Tibial nerve (tissue), 4 donors: ENCODE measurements around the gene RMND5A. TPM values are rescaled to one million over a fixed set of nuclear protein-coding genes. Genes with fewer than 3 reads are reported as not detected.
"Not testable (repeated sequence)": the region's sequence is repeated elsewhere in the genome, so short reads cannot be mapped to it uniquely, and the experiment has no call there.

Experiments used
- DNase-seq, 2 donors: peaks; one replicate each; pipeline ENCODE4 v3.0.0-alpha.2; 2019; ENCODE audit warnings: low spot score in 2 of 2
- H3K27ac ChIP-seq, 4 donors: fragments of 200-600 bp; sonication (generic) in 3 of 4; one replicate each; pipeline ENCODE4 v1.5.1; 2017 to 2019; ENCODE audit warnings: mild to moderate bottlenecking in 1 of 4
- H3K27me3 ChIP-seq, 2 donors: fragments of 200-600 bp; sonication (generic) in 1 of 2; one replicate each; pipeline versions ENCODE4 v1.5.1 to v1.6.0; 2017 to 2019
- H3K36me3 ChIP-seq, 3 donors: fragments of 200-600 bp; sonication (generic); one replicate each; pipeline ENCODE4 v1.5.1; 2018 to 2019
- H3K4me1 ChIP-seq, 4 donors: fragments of 200-600 bp; sonication (generic) in 3 of 4; one replicate each; pipeline ENCODE4 v1.5.1; 2017 to 2019
- H3K4me3 ChIP-seq, 4 donors: fragments of 200-600 bp; sonication (generic) in 3 of 4; one replicate each; pipeline ENCODE4 v1.5.1; 2017 to 2019; ENCODE audit warnings: mild to moderate bottlenecking in 1 of 4, moderate library complexity in 1 of 4
- H3K9me3 ChIP-seq, 4 donors: fragments of 200-600 bp; sonication (generic) in 3 of 4; one replicate each; pipeline ENCODE4 v1.5.1; 2017 to 2019
- EP300 ChIP-seq, 2 donors: sonication (generic); formaldehyde crosslinking; IDR thresholded peaks; one replicate each; pipeline ENCODE4 v1.6.1; 2017; ENCODE audit warnings: antibody characterized with exemption in 2 of 2, mild to moderate bottlenecking in 1 of 2
- POLR2A ChIP-seq, 2 donors: fragments of 450-650 bp; IDR thresholded peaks; one replicate each; pipeline ENCODE4 v1.6.1; 2017; ENCODE audit warnings: antibody characterized with exemption in 2 of 2, mild to moderate bottlenecking in 2 of 2, moderate library complexity in 2 of 2
- WGBS, 2 donors: methylation state at CpG; one replicate each; pipeline ENCODE4 v1.1.5; 2018; 5-methylcytosine and 5-hydroxymethylcytosine counted together
- total RNA-seq, 4 donors: library from RNA; depleted of rRNA; stranded (reverse); fragments of >200 nt; gene quantifications; one replicate each; pipeline ENCODE4 v1.1.0, GENCODE V29; 2016
- TF ChIP-seq, protein P1 (sequence below), 5 experiments: fragments of 200-600 bp in 3 of 5; fragments of 450-650 bp in 2 of 5; sonication (generic) in 3 of 5; IDR thresholded peaks; one replicate each; pipeline ENCODE4 v1.5.1; 2016 to 2019; ENCODE audit warnings: antibody characterized with exemption in 5 of 5, mild to moderate bottlenecking in 3 of 5, moderate library complexity in 2 of 5

RMND5A gene, protein sequence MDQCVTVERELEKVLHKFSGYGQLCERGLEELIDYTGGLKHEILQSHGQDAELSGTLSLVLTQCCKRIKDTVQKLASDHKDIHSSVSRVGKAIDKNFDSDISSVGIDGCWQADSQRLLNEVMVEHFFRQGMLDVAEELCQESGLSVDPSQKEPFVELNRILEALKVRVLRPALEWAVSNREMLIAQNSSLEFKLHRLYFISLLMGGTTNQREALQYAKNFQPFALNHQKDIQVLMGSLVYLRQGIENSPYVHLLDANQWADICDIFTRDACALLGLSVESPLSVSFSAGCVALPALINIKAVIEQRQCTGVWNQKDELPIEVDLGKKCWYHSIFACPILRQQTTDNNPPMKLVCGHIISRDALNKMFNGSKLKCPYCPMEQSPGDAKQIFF
- total RNA-seq: 10 to 100 TPM; 40.5 to 59.9 (median 48.5) TPM

DNA sequence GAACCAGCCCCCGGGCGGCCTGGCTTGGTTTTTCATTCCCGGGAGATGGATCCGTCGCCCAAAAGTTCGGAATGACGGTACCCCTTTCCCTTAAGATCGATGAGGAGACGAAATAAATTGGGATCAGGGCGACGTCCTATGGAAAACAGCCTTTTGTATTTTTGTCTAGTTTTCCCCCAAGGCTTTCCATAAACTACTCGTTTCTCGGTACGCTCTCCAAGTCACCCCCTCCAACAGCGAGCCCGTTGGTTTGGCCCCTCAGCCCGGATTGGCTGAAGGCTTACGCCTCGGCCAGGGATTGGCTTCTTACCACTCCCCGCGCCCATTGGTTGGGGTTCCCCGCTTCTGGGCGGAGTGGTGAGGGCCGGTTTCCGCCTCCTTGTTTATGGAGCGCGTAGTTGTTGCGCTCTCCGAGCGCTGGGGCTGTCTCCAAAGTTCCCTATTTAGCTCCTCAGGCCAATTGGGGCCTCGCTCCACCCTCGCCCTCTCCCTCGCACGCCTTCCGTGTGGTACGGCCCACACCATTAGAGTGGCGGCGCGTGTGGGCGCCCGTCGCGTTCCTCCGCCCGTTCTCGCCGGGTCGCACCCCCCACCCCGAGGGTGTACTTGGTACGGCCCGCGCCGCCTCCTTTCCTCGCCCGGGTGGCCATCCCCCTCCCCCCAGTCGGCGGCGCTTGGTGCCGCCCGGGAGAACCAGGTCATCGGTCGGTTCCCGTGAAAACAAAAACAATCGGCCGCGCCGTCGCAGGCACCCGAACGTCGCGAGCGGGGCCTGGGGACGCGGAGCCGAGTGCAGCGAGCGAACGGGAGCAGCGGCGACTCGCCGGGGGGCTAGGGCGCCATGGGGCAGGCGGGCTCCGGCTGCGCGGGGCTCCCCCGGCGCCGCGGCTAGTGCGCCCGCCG is at the start of gene RMND5A:
Gene RMND5A, plus strand, starts transcription at position 655 of the 903 bp plus-strand sequence. CDS start 377 bp downstream, outside the sequence.
- WGBS, 2 donors: 1% methylated on average over 18 to 22 of the region's 95 CpGs

DNA sequence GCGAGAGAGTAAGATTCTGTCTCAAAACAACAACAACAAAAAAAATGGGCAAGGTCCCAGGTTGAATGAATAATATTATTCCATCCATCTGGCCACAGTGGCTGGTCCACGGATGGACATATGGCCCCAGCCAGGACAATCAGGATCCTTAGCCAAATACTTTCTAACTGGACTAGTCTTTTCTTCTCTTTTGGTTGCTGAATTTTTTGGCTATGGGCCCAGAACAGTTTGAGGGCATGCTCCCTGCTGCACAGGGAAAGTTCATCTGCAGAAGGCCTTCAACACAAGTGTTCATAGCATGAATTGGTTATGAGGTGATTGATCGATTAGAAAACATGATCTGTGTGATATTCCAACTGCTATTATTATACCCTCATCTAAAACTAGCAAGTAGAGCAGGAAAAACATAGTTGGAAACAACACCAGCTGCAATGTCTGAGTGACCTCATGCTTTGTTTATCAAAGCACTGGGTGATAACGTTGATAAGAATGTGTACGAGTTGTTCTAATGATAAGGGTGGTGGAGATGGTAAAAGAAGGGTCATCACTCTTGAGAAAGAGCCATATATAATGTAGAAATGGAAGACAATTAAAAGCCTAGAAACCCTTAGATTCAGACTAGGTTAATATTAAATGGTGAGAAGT is 48.6 kb upstream of the RMND5A start:
- Histone ChIP-seq H3K36me3 (no peaks in the 10 kb centered on the region), H3K4me3 (no peak overlapping the region), H3K4me1 (peaks cover 0 to 10% (median 5%) of the 10 kb centered on the region in 4 donors), H3K27ac (peak overlapping the region in 1 of 4 donors; percentile 0), H3K9me3 (no peaks in the 10 kb centered on the region), H3K27me3 (no peaks in the 10 kb centered on the region)
- DNase-seq: peak in 1 of 2 donors; percentile 15
- no peak for TF ChIP-seq EP300 (IDR thresholded peaks at IDR 0.05)
- TF ChIP-seq, protein P1, sequence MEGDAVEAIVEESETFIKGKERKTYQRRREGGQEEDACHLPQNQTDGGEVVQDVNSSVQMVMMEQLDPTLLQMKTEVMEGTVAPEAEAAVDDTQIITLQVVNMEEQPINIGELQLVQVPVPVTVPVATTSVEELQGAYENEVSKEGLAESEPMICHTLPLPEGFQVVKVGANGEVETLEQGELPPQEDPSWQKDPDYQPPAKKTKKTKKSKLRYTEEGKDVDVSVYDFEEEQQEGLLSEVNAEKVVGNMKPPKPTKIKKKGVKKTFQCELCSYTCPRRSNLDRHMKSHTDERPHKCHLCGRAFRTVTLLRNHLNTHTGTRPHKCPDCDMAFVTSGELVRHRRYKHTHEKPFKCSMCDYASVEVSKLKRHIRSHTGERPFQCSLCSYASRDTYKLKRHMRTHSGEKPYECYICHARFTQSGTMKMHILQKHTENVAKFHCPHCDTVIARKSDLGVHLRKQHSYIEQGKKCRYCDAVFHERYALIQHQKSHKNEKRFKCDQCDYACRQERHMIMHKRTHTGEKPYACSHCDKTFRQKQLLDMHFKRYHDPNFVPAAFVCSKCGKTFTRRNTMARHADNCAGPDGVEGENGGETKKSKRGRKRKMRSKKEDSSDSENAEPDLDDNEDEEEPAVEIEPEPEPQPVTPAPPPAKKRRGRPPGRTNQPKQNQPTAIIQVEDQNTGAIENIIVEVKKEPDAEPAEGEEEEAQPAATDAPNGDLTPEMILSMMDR (IDR thresholded peaks at IDR 0.05): no peak
- TF ChIP-seq POLR2A (IDR thresholded peaks at IDR 0.05): no peak
- 21 to 27% methylated on average over 5 of the region's 5 CpGs for WGBS, 2 donors

More for the DNA sequence above, at the start of gene RMND5A:
- not testable (repeated sequence) for H3K9me3 ChIP-seq, H3K4me1 ChIP-seq, H3K27me3 ChIP-seq, H3K36me3 ChIP-seq
- TF ChIP-seq POLR2A (IDR thresholded peaks at IDR 0.05) (peak; percentile 46 to 81), EP300 (IDR thresholded peaks at IDR 0.05) (peak in 1 of 2 donors; percentile 75)
- TF ChIP-seq, protein P1 (IDR thresholded peaks at IDR 0.05): peak in 1 of 5 experiments; percentile 22
- peak; percentile 79 for DNase-seq
- Histone ChIP-seq H3K27ac (peak within 1 kb of the TSS; percentile 75 to 92 (median 87)), H3K4me3 (peak within 1 kb of the TSS; percentile 55 to 82 (median 61))

DNA sequence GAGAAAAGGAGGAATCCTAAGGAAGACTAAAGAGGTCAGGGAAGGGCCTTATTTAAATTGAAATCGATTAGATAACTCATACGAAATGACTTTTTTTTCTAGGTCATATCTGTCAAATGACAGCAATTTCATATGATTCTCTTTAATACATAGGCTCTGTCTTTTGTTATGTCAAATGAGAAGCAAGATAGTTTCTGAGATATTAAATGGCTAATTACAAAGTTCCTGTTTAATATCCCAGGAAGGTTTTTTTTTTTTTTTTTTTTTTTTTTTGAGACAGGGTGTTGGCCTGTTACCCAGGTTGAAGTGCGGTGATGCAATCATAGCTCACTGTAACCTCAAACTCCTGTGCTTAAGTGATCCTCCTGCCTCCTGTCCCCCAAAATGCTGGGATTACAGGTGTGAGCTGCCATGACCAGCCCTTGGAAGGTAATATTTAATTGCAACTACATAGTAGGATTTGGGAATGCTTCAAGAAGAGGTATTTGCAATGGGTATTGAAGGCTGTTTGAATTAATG is 48.0 kb upstream of the RMND5A start:
- no peak overlapping the region for H3K4me3 ChIP-seq
- H3K9me3 ChIP-seq: no peaks in the 10 kb centered on the region
- no peak overlapping the region for H3K27ac ChIP-seq
- peaks cover 0 to 10% (median 5%) of the 10 kb centered on the region in 4 donors for H3K4me1 ChIP-seq
- TF ChIP-seq, protein P1 (IDR thresholded peaks at IDR 0.05): no peak
- TF ChIP-seq POLR2A (IDR thresholded peaks at IDR 0.05) (no peak), EP300 (IDR thresholded peaks at IDR 0.05) (no peak)
- no peak for DNase-seq
- H3K36me3 ChIP-seq: no peaks in the 10 kb centered on the region
- H3K27me3 ChIP-seq: no peaks in the 10 kb centered on the region
- WGBS, 2 donors: 98 to 99% methylated on average over 3 of the region's 3 CpGs

DNA sequence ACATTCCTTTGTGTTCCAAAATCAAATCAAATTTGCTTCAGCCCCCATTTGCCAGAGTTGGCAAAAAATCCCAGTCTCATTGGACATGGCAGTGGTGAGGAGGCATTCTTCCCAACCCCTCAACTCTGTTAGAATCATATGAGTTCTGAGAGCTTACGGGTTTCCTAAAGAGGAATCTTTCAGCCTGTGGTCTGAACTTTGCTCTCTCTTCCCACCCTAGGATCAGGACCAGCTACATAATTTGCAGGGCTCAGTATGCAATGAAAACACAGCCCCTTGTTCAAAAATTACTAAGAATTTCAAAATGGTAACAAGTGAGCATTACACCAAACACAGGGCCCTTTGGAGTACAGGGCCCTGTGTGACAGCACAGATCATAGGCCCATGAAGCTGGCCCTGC is 47.1 kb upstream of the RMND5A start:
- H3K36me3 ChIP-seq: no peaks in the 10 kb centered on the region
- peaks cover 0 to 10% (median 5%) of the 10 kb centered on the region in 4 donors for H3K4me1 ChIP-seq
- 27 to 57% methylated on average over 1 of the region's 1 CpG for WGBS, 2 donors
- no peaks in the 10 kb centered on the region for H3K27me3 ChIP-seq
- H3K27ac ChIP-seq: peak overlapping the region in 1 of 4 donors; percentile 36
- H3K4me3 ChIP-seq: no peak overlapping the region
- TF ChIP-seq EP300 (IDR thresholded peaks at IDR 0.05) (no peak), POLR2A (IDR thresholded peaks at IDR 0.05) (no peak)
- TF ChIP-seq, protein P1 (IDR thresholded peaks at IDR 0.05): no peak
- no peaks in the 10 kb centered on the region for H3K9me3 ChIP-seq
- no peak for DNase-seq
